Keratinocyte (primary cell): Measurements from ENCODE around the gene INPP5A. TPM values are rescaled to one million over a fixed set of nuclear protein-coding genes. Genes with fewer than 3 reads are reported as not detected.

Experiments used
- DNase-seq: peaks from one replicate; pipeline ENCODE4 v3.0.0-alpha.2; 2011; ENCODE audit warnings: low read depth, missing footprints, low spot score
- FAIRE-seq: peaks from 2 replicates; lab custom pipeline; 2011; peaks lifted over from hg19 to GRCh38; lab: Jason Lieb, UNC
- H2AFZ ChIP-seq: 2 replicates; pipeline ENCODE4 v1.6.0; 2012; ENCODE audit warnings: low read length, control low read depth, inconsistent platforms; ENCODE audit not compliant: control insufficient read depth
- H3K27ac ChIP-seq: 2 replicates; pipeline ENCODE4 v1.5.1; 2011; ENCODE audit warnings: low read length; ENCODE audit not compliant: control insufficient read depth, insufficient read depth
- H3K27me3 ChIP-seq: 3 replicates; pipeline ENCODE4 v1.6.0; 2011; ENCODE audit warnings: low read length; ENCODE audit not compliant: control insufficient read depth, insufficient read depth; ENCODE audit errors: extremely low read depth
- H3K36me3 ChIP-seq, 2 experiments: 2 replicates in 1 of 2; 3 replicates in 1 of 2; pipeline ENCODE4 v1.5.1; 2011; ENCODE audit warnings: low read length in 2 of 2, mild to moderate bottlenecking in 1 of 2; ENCODE audit not compliant: control insufficient read depth in 2 of 2, insufficient read depth in 2 of 2; ENCODE audit errors: extremely low read depth in 1 of 2
- H3K4me1 ChIP-seq: 3 replicates; pipeline ENCODE4 v1.5.1; 2011; ENCODE audit warnings: low read length; ENCODE audit not compliant: control insufficient read depth, insufficient read depth; ENCODE audit errors: extremely low read depth
- H3K4me2 ChIP-seq: 3 replicates; pipeline ENCODE4 v1.6.0; 2011; ENCODE audit warnings: low read depth, low read length; ENCODE audit not compliant: control insufficient read depth, insufficient read depth; ENCODE audit errors: extremely low read depth
- H3K4me3 ChIP-seq, 3 experiments: fragments of 200-600 bp in 1 of 3; sonication (generic) in 1 of 3; 2 replicates in 2 of 3; 3 replicates in 1 of 3; pipeline ENCODE4 v1.5.1; 2011 to 2016; ENCODE audit warnings: low read length in 3 of 3, mild to moderate bottlenecking in 3 of 3, control low read depth in 2 of 3, inconsistent platforms in 1 of 3, low read depth in 1 of 3, mixed read lengths in 1 of 3, mixed run types in 1 of 3, moderate library complexity in 1 of 3; ENCODE audit not compliant: control insufficient read depth in 2 of 3, insufficient read depth in 2 of 3; ENCODE audit errors: extremely low read depth in 1 of 3
- H3K79me2 ChIP-seq: 2 replicates; pipeline ENCODE4 v1.6.0; 2012; ENCODE audit warnings: low read length; ENCODE audit not compliant: control insufficient read depth, insufficient read depth
- H3K9ac ChIP-seq: 3 replicates; pipeline ENCODE4 v1.6.0; 2011; ENCODE audit warnings: low read length; ENCODE audit not compliant: control insufficient read depth, insufficient read depth; ENCODE audit errors: extremely low read depth
- H3K9me1 ChIP-seq: 3 replicates; pipeline ENCODE4 v1.6.0; 2011; ENCODE audit warnings: low read length; ENCODE audit not compliant: control insufficient read depth, insufficient read depth; ENCODE audit errors: extremely low read depth
- H3K9me3 ChIP-seq: 2 replicates; pipeline ENCODE4 v1.5.1; 2012; ENCODE audit warnings: low read depth, low read length; ENCODE audit not compliant: control insufficient read depth
- H4K20me1 ChIP-seq: 3 replicates; pipeline ENCODE4 v1.6.0; 2011; ENCODE audit warnings: low read length; ENCODE audit not compliant: control insufficient read depth, insufficient read depth; ENCODE audit errors: extremely low read depth
- EZH2 ChIP-seq: IDR thresholded peaks from one replicate; pipeline ENCODE4 v1.6.1; 2012; ENCODE audit warnings: inconsistent platforms, mild to moderate bottlenecking, low read length, moderate library complexity
- dilution Hi-C: fragments of 300-500 bp; cut with MboI; formaldehyde crosslinking; loops from one replicate; pipeline ENCODE4 v1.7.0; 2020; ENCODE audit warnings: low sequenced_read_pairs; ENCODE audit not compliant: extremely low pct_ligation_motif_present
- polyA plus RNA-seq, 5 experiments: library from polyadenylated mRNA; depleted of rRNA in 3 of 5; stranded (reverse) in 3 of 5; stranded (forward) in 1 of 5; unstranded in 1 of 5; fragments of >200 nt; gene quantifications; 1 replicate in 1 of 5; 2 replicates in 3 of 5; 3 replicates in 1 of 5; pipeline versions ENCODE4 v1.2.1 to v1.2.3, GENCODE V29; 2011 to 2012; ENCODE audit warnings: missing spikeins in 2 of 5, low read depth in 1 of 5, low replicate concordance in 1 of 5
- TF ChIP-seq, protein P1 (sequence below), 3 experiments: IDR thresholded peaks in 1 of 3; conservative IDR thresholded peaks in 1 of 3; optimal IDR thresholded peaks in 1 of 3; 2 replicates in 2 of 3; 3 replicates in 1 of 3; pipeline versions ENCODE3 to v1.5.1; 2011; ENCODE audit warnings: low read length in 3 of 3, mild to moderate bottlenecking in 3 of 3, moderate library complexity in 2 of 3, control low read depth in 1 of 3, inconsistent platforms in 1 of 3; ENCODE audit not compliant: insufficient read depth in 2 of 3; ENCODE audit errors: extremely low read depth in 1 of 3

INPP5A gene
- polyA plus RNA-seq, 1 donor (not counting 4 experiments of a cell fraction or from before 2014, with no cell fraction given), result 11.2 TPM

DNA sequence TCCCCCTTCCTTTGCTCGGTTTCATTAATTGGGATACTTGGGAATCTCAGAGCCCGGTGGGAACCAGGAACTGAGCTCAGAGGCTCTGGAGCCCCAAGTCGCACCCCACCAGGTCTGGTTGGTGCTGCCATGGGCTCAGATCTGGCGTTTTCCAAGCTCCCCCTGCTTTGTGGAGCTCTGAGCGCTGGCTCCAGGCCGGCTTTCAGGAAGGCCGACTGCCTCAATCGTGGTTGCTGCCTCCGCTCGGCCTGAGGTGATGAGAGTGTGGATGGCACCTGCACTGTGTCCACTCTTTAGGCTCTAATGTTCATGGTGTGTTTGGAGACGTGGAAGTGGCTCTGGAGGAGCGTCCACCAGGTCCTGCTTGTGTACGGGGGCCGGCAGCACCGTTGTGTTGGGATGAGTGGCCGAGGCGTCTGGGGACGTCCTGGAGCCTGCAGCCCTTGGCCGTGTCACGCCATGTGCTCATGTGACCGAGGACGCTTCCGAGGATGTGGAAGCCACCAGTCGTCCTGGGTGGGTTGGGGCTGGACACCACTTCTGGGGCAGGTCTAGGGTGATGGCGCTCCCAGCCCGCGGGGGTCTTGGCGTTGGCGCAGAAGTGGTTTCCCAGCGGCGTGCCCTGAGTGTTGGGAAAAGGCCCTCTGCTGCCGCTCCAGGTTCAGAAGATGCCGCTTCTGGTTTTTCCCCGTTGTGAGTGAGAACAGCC, 8.2 kb downstream of the INPP5A start:
- H3K4me1 ChIP-seq, result peaks cover 7% of the 10 kb centered on the region
- no peak overlapping the region for H2AFZ ChIP-seq
- no peak overlapping the region for H3K9ac ChIP-seq
- FAIRE-seq (no peak), DNase-seq (no peak)
- peaks cover 10% of the 10 kb centered on the region for H4K20me1 ChIP-seq
- H3K9me3 ChIP-seq, result no peaks in the 10 kb centered on the region
- dilution Hi-C loops, result no loop called here
- H3K27ac ChIP-seq, result no peak overlapping the region
- H3K27me3 ChIP-seq, result no peaks in the 10 kb centered on the region
- no peaks in the 10 kb centered on the region for H3K9me1 ChIP-seq
- TF ChIP-seq EZH2, result no peak
- TF ChIP-seq, protein P1, sequence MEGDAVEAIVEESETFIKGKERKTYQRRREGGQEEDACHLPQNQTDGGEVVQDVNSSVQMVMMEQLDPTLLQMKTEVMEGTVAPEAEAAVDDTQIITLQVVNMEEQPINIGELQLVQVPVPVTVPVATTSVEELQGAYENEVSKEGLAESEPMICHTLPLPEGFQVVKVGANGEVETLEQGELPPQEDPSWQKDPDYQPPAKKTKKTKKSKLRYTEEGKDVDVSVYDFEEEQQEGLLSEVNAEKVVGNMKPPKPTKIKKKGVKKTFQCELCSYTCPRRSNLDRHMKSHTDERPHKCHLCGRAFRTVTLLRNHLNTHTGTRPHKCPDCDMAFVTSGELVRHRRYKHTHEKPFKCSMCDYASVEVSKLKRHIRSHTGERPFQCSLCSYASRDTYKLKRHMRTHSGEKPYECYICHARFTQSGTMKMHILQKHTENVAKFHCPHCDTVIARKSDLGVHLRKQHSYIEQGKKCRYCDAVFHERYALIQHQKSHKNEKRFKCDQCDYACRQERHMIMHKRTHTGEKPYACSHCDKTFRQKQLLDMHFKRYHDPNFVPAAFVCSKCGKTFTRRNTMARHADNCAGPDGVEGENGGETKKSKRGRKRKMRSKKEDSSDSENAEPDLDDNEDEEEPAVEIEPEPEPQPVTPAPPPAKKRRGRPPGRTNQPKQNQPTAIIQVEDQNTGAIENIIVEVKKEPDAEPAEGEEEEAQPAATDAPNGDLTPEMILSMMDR (optimal IDR thresholded peaks at IDR 0.05 in 1 of 3, IDR thresholded peaks at IDR 0.05 in 1 of 3, conservative IDR thresholded peaks at IDR 0.05 in 1 of 3; ENCODE audit: extremely low read depth in 1 of 3, insufficient read depth in 2 of 3, low read length in 3 of 3), result no peak
- no peaks in the 10 kb centered on the region for H3K36me3 ChIP-seq
- no peak overlapping the region for H3K4me2 ChIP-seq
- H3K79me2 ChIP-seq, result peaks cover 43% of the 10 kb centered on the region
- H3K4me3 ChIP-seq, result no peak overlapping the region

DNA sequence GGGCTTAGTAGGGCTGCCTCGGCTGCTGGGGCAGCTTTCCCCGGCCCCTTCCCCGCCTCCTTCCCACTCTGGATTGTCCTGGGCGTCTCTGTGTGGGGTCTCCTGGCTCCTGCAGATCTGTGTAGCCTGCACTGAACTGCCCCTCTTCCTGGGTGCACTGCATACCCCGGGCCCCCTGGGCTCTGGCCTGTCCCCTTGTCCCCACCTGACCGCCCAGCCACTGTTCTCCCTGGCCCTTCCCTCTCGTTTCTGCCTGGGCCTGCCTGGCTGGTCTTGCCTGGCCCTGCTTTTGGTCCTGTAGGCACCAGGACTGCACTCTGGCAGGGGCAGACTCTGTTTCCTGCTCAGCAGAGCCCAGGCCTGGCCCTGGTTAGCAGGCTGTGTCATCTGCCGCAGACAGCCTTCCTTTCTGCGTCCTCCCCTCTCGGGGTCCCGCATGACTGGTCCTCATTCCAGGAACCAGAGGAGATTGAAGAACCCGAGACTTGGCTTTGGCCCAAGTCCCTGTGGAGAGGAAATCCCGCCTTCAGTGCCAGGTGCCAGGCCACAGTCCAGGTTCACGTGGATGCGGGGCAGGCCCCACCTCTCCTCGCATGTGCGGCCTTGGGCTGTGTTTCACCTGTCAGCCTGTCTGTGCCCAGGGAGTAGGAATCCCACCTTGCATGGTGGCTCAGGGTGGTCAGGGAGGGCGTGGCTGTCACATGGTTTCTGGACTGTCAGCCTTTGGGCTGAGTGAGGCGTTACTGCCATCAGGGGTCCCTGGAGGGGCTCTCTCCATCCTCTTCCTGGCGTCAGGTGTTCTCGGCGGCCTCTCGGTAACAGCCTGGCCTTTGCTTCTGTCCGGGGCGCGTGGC, 9.2 kb downstream of the INPP5A start:
- TF ChIP-seq EZH2, result no peak
- TF ChIP-seq, protein P1 (optimal IDR thresholded peaks at IDR 0.05 in 1 of 3, IDR thresholded peaks at IDR 0.05 in 1 of 3, conservative IDR thresholded peaks at IDR 0.05 in 1 of 3; ENCODE audit: extremely low read depth in 1 of 3, insufficient read depth in 2 of 3, low read length in 3 of 3), result no peak
- Histone ChIP-seq H4K20me1 (peaks cover 4% of the 10 kb centered on the region), H3K9me3 (no peaks in the 10 kb centered on the region), H3K36me3 (no peaks in the 10 kb centered on the region), H3K4me1 (peaks cover 4% of the 10 kb centered on the region), H3K9ac (no peak overlapping the region), H3K27ac (no peak overlapping the region), H3K4me2 (no peak overlapping the region), H3K9me1 (no peaks in the 10 kb centered on the region), H3K4me3 (no peak overlapping the region), H3K27me3 (no peaks in the 10 kb centered on the region), H2AFZ (no peak overlapping the region), H3K79me2 (peaks cover 40% of the 10 kb centered on the region)
- dilution Hi-C loops, result no loop called here
- DNase-seq, result no peak
- FAIRE-seq, result no peak
